Liver (tissue), 9 donors: ENCODE data around the gene WARS2. TPM values are rescaled to one million over a fixed set of nuclear protein-coding genes. Genes with fewer than 3 reads are reported as not detected.

Experiments
- DNase-seq: peaks from one replicate; pipeline ENCODE4 v3.0.0-alpha.2; 2017; ENCODE audit warnings: low spot score
- H3K27ac ChIP-seq, 2 donors: one replicate each; pipeline ENCODE4 v1.7.0; 2013; ENCODE audit warnings: inconsistent platforms in 2 of 2, low read length in 2 of 2, control low read depth in 1 of 2, low read depth in 1 of 2, mild to moderate bottlenecking in 1 of 2
- H3K27me3 ChIP-seq, 4 donors: one replicate each; pipeline versions ENCODE4 v1.6.1 to v1.7.0; 2013; ENCODE audit warnings: low read length in 3 of 4, inconsistent platforms in 1 of 4, mild to moderate bottlenecking in 1 of 4, moderate library complexity in 1 of 4; ENCODE audit not compliant: control insufficient read depth in 4 of 4, insufficient read depth in 4 of 4
- H3K36me3 ChIP-seq, 4 donors: one replicate each; pipeline versions ENCODE4 v1.6.1 to v1.7.0; 2013; ENCODE audit warnings: low read length in 3 of 4, mild to moderate bottlenecking in 3 of 4, low read depth in 1 of 4, moderate library complexity in 1 of 4; ENCODE audit not compliant: control insufficient read depth in 4 of 4, insufficient read depth in 3 of 4
- H3K4me1 ChIP-seq, 4 donors: one replicate each; pipeline versions ENCODE4 v1.6.1 to v1.7.0; 2013; ENCODE audit warnings: low read length in 3 of 4, mild to moderate bottlenecking in 3 of 4, moderate library complexity in 1 of 4; ENCODE audit not compliant: control insufficient read depth in 4 of 4, insufficient read depth in 4 of 4
- H3K4me3 ChIP-seq, 3 donors: one replicate each; pipeline versions ENCODE4 v1.6.1 to v1.7.0; 2013; ENCODE audit warnings: low read length in 3 of 3, control low read depth in 1 of 3, low read depth in 1 of 3, mild to moderate bottlenecking in 1 of 3
- H3K9ac ChIP-seq, 2 donors: one replicate each; pipeline ENCODE4 v1.7.0; 2013; ENCODE audit warnings: low read length in 2 of 2, mild to moderate bottlenecking in 2 of 2, moderate library complexity in 2 of 2, control low read depth in 1 of 2, low read depth in 1 of 2
- H3K9me3 ChIP-seq, 4 donors: one replicate each; pipeline versions ENCODE4 v1.6.1 to v1.7.0; 2013; ENCODE audit warnings: low read length in 3 of 4; ENCODE audit not compliant: control insufficient read depth in 4 of 4
- ATF3 ChIP-seq: IDR thresholded peaks from 2 replicates; pipeline ENCODE4 v1.6.1; 2016; ENCODE audit warnings: antibody characterized with exemption
- CTCF ChIP-seq: fragments of 150-350 bp; IDR thresholded peaks from 2 replicates; pipeline ENCODE4 v1.5.1; 2017; ENCODE audit warnings: improper control_type of control experiment, low read depth, low read length; ENCODE audit not compliant: missing input control
- FOXA2 ChIP-seq: IDR thresholded peaks from 2 replicates; pipeline ENCODE4 v1.6.1; 2016; ENCODE audit warnings: antibody characterized with exemption
- GABPA ChIP-seq, 2 donors: IDR thresholded peaks in 1 of 2; conservative IDR thresholded peaks in 1 of 2; 2 replicates each; pipeline ENCODE4 v1.6.1; 2016; ENCODE audit warnings: antibody characterized with exemption in 2 of 2, mild to moderate bottlenecking in 1 of 2, moderate library complexity in 1 of 2
- HNF4A ChIP-seq, 2 donors: conservative IDR thresholded peaks; 2 replicates each; pipeline ENCODE4 v1.6.1; 2016; ENCODE audit warnings: antibody characterized with exemption in 2 of 2, mild to moderate bottlenecking in 2 of 2
- HNF4G ChIP-seq: IDR thresholded peaks from 2 replicates; pipeline ENCODE4 v1.6.1; 2016; ENCODE audit warnings: antibody characterized with exemption
- JUND ChIP-seq, 2 donors: IDR thresholded peaks; 2 replicates each; pipeline ENCODE4 v1.6.1; 2016; ENCODE audit warnings: antibody characterized with exemption in 2 of 2
- MAX ChIP-seq: IDR thresholded peaks from 2 replicates; pipeline ENCODE4 v1.6.1; 2016; ENCODE audit warnings: antibody characterized with exemption
- NR2F2 ChIP-seq: IDR thresholded peaks from 2 replicates; pipeline ENCODE4 v1.6.1; 2016; ENCODE audit warnings: antibody characterized with exemption
- RAD21 ChIP-seq, 2 donors: IDR thresholded peaks; 2 replicates each; pipeline ENCODE4 v1.6.1; 2016; ENCODE audit warnings: antibody characterized with exemption in 2 of 2, mild to moderate bottlenecking in 2 of 2
- REST ChIP-seq: IDR thresholded peaks from 2 replicates; pipeline ENCODE4 v1.6.1; 2016; ENCODE audit warnings: antibody characterized with exemption, mild to moderate bottlenecking
- RXRA ChIP-seq, 2 donors: IDR thresholded peaks; 2 replicates each; pipeline ENCODE4 v1.6.1; 2017 to 2018; ENCODE audit warnings: antibody characterized with exemption in 2 of 2, mild to moderate bottlenecking in 1 of 2
- SP1 ChIP-seq: IDR thresholded peaks from 2 replicates; pipeline ENCODE4 v1.6.1; 2018; ENCODE audit warnings: antibody characterized with exemption, mild to moderate bottlenecking
- TAF1 ChIP-seq: conservative IDR thresholded peaks from 2 replicates; pipeline ENCODE4 v1.6.1; 2016; ENCODE audit warnings: antibody characterized with exemption, mild to moderate bottlenecking
- YY1 ChIP-seq: IDR thresholded peaks from 2 replicates; pipeline ENCODE4 v1.6.1; 2016; ENCODE audit warnings: antibody characterized with exemption, mild to moderate bottlenecking
- ZBTB33 ChIP-seq: IDR thresholded peaks from 2 replicates; pipeline ENCODE4 v1.6.1; 2016; ENCODE audit warnings: antibody characterized with exemption
- WGBS: extraction: QIAGEN DNeasy Blood & Tissue Kit; methylation state at CpG from one replicate; pipeline ENCODE4 v1.1.7; 2013; 5-methylcytosine and 5-hydroxymethylcytosine counted together
- polyA plus RNA-seq, 2 donors: library from polyadenylated mRNA; stranded (reverse) in 1 of 2; unstranded in 1 of 2; fragments of 200-250 nt in 1 of 2; fragments of >200 nt in 1 of 2; fragmentation: Nextera tagmentation in 1 of 2; extraction: Ambion mirVana in 1 of 2; gene quantifications; one replicate each; pipeline versions ENCODE4 v1.2.1 to v1.2.3, GENCODE V29; 2013 to 2015
- total RNA-seq, 2 donors: library from RNA; depleted of rRNA; stranded (reverse); fragments of >200 nt; gene quantifications; one replicate each; pipeline ENCODE4 v1.2.3, GENCODE V29; 2014
- donor health status: healthy.
- donor health status: healthy.
- donor health status: healthy.
- donor health status: healthy.
- donor health status: healthy.

WARS2 gene
- total and polyA plus RNA-seq, 4 donors = 3.5 to 14.5 (median 7.0) TPM

GRCh38 chr1:119046785-119047438 lies 93.5 kb downstream of the WARS2 start:
- TF ChIP-seq RXRA (IDR thresholded peaks at IDR 0.05) (no peak), NR2F2 (peak; percentile 20)
- 85% methylated on average over 5 of the region's 5 CpGs for WGBS
- Histone ChIP-seq H3K4me3 (no peak overlapping the region), H3K9me3 (no peaks in the 10 kb centered on the region), H3K27ac (no peak overlapping the region), H3K4me1 (no peaks in the 10 kb centered on the region), H3K9ac (no peak overlapping the region), H3K36me3 (no peaks in the 10 kb centered on the region), H3K27me3 (no peaks in the 10 kb centered on the region)
- no peak for DNase-seq

GRCh38 chr1:119046429-119046784 lies 94.0 kb downstream of the WARS2 start:
- WGBS = 83% methylated on average over 7 of the region's 7 CpGs
- Histone ChIP-seq H3K36me3 (peaks cover 0 to 2% (median 0%) of the 10 kb centered on the region in 4 donors), H3K27me3 (no peaks in the 10 kb centered on the region), H3K27ac (no peak overlapping the region), H3K4me1 (no peaks in the 10 kb centered on the region), H3K9ac (no peak overlapping the region), H3K4me3 (no peak overlapping the region), H3K9me3 (no peaks in the 10 kb centered on the region)
- no peak for DNase-seq
- TF ChIP-seq RAD21 (IDR thresholded peaks at IDR 0.05) (no peak), HNF4A (conservative IDR thresholded peaks at IDR 0.05) (no peak), ATF3 (no peak), JUND (IDR thresholded peaks at IDR 0.05) (no peak), NR2F2 (no peak), YY1 (no peak), FOXA2 (no peak), GABPA (IDR thresholded peaks at IDR 0.05 in 1 of 2, conservative IDR thresholded peaks at IDR 0.05 in 1 of 2) (no peak), MAX (no peak), RXRA (IDR thresholded peaks at IDR 0.05) (no peak), CTCF (no peak), HNF4G (no peak), ZBTB33 (no peak), TAF1 (no peak), SP1 (no peak), REST (no peak)
